ENCODE data around the gene FGD3.

FGD3 gene

GRCh38 chr9:93071464-93071863 is 124.1 kb downstream of the FGD3 start:
- DNase-seq, result no peak
- Histone ChIP-seq H3K4me3 (no peak overlapping the region), H3K4me1 (peaks cover 0 to 18% (median 15%) of the 10 kb centered on the region in 4 donors), H3K9me3 (no peaks in the 10 kb centered on the region), H3K27ac (peak overlapping the region in 1 of 2 donors; percentile 42), H3K36me3 (no peaks in the 10 kb centered on the region), H3K27me3 (no peaks in the 10 kb centered on the region)
- intact Hi-C loops (cut with DNase I; ENCODE audit: low total_unique reads), result no loop called here
- no peak for TF ChIP-seq CTCF (IDR thresholded peaks at IDR 0.05)

GRCh38 chr9:93072383-93072795 is 125.1 kb downstream of the FGD3 start:
- H3K27me3 ChIP-seq, result no peaks in the 10 kb centered on the region
- peak overlapping the region; percentile 42 to 43 for H3K27ac ChIP-seq
- intact Hi-C loops (cut with DNase I; ENCODE audit: low total_unique reads), result no loop called here
- no peaks in the 10 kb centered on the region for H3K9me3 ChIP-seq
- peaks cover 0 to 18% (median 15%) of the 10 kb centered on the region in 4 donors for H3K4me1 ChIP-seq
- TF ChIP-seq CTCF (IDR thresholded peaks at IDR 0.05), result no peak
- no peak for DNase-seq
- no peak overlapping the region for H3K4me3 ChIP-seq
- H3K36me3 ChIP-seq, result no peaks in the 10 kb centered on the region

- peaks cover 0 to 18% (median 15%) of the 10 kb centered on the region in 4 donors for H3K4me1 ChIP-seq
- intact Hi-C loops (cut with DNase I; ENCODE audit: low total_unique reads), result no loop called here
- H3K27ac ChIP-seq, result no peak overlapping the region
- no peaks in the 10 kb centered on the region for H3K27me3 ChIP-seq
- no peaks in the 10 kb centered on the region for H3K36me3 ChIP-seq
- H3K4me3 ChIP-seq, result no peak overlapping the region
- H3K9me3 ChIP-seq, result no peaks in the 10 kb centered on the region
- no peak for DNase-seq
- no peak for TF ChIP-seq CTCF (IDR thresholded peaks at IDR 0.05)
Measured at GRCh38 chr9:93076101-93076791, 128.9 kb downstream of the FGD3 start.

GRCh38 chr9:93076792-93077128 is 129.4 kb downstream of the FGD3 start:
- no peak for TF ChIP-seq CTCF (IDR thresholded peaks at IDR 0.05)
- H3K27me3 ChIP-seq, result no peaks in the 10 kb centered on the region
- H3K9me3 ChIP-seq, result no peaks in the 10 kb centered on the region
- no peak for DNase-seq
- H3K36me3 ChIP-seq, result no peaks in the 10 kb centered on the region
- no peak overlapping the region for H3K27ac ChIP-seq
- intact Hi-C loops (cut with DNase I; ENCODE audit: low total_unique reads), result no loop called here
- no peak overlapping the region for H3K4me3 ChIP-seq
- H3K4me1 ChIP-seq, result peaks cover 0 to 13% (median 12%) of the 10 kb centered on the region in 4 donors

GRCh38 chr9:93077367-93077766 is 130.0 kb downstream of the FGD3 start:
- H3K4me1 ChIP-seq, result peaks cover 0 to 7% (median 6%) of the 10 kb centered on the region in 4 donors
- DNase-seq, result no peak
- H3K4me3 ChIP-seq, result no peak overlapping the region
- intact Hi-C loops (cut with DNase I; ENCODE audit: low total_unique reads), result no loop called here
- TF ChIP-seq CTCF (IDR thresholded peaks at IDR 0.05), result no peak
- H3K27me3 ChIP-seq, result no peaks in the 10 kb centered on the region
- no peaks in the 10 kb centered on the region for H3K9me3 ChIP-seq
- no peaks in the 10 kb centered on the region for H3K36me3 ChIP-seq
- no peak overlapping the region for H3K27ac ChIP-seq
